ENCODE results near the gene TRIM27.

DNA sequence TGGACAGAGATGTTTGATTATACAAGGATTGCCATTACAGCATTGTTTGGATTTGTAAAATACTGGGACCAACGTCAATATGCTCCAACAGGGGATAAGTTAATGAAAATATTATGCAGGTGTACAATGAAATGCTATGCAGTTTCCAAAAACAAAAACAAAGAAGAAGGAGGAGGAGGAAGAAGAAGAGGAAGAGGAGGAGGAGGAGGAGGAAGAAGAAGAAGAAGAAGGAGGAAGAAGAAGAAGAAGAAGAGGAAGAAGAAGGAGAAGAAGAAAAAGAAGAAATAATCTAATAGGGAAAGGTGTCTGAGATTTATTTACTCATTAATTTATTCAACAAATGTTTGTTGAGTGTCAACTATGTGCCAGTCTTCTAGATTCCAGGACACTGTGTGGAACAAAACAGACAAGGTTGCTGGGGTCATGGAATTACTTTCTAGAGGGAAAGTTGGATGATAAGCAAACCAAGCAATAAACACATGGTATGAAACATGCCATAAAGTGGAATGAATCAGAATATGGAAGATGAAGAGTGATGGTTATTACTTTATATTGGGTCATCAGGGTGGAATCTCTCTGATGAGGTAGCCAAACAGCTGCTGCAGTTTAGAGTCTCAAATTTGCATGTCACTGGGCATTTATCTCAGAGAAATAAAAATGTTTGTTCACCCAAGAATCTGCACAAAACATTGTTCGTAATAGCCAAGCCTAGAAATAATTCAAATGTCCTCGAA is 6.3 kb upstream of the TRIM27 start:
- TF ChIP-seq GATA2 (IDR thresholded peaks at IDR 0.05; ENCODE audit: low read depth, low read length) (no peak), GATA3 (IDR thresholded peaks at IDR 0.05; ENCODE audit: low read depth, low read length) (no peak)

All from SH-SY5Y (cell line).